Activated CD4-positive, alpha-beta memory T cell treated with anti-CD3 and anti-CD28 coated beads for 36 hours (primary cell): Measurements from ENCODE around the gene MARCKS. TPM values are rescaled to one million over a fixed set of nuclear protein-coding genes. Genes with fewer than 3 reads are reported as not detected.

Source experiments
- CTCF ChIA-PET: fragments of 350-600 bp; sonication (Branson Sonifier 250); formaldehyde crosslinking; loops from one replicate; lab custom pipeline; 2021; ENCODE audit warnings: antibody characterized with exemption, inconsistent platforms; lab: Charles Lee
- POLR2A ChIA-PET: fragments of 350-600 bp; sonication (Branson Sonifier 250); formaldehyde crosslinking; loops from one replicate; lab custom pipeline; 2021; ENCODE audit warnings: antibody characterized with exemption; lab: Charles Lee
- DNase-seq: peaks from one replicate; pipeline ENCODE4 v3.0.0-alpha.2; 2020
- H3K27ac Mint-ChIP-seq: one replicate; pipeline ENCODE4 v1.8.0; 2021; ENCODE audit warnings: mixed read lengths
- H3K27me3 Mint-ChIP-seq: one replicate; pipeline ENCODE4 v1.8.0; 2021; ENCODE audit warnings: mixed read lengths
- H3K36me3 Mint-ChIP-seq: one replicate; pipeline ENCODE4 v1.8.0; 2021; ENCODE audit warnings: mixed read lengths
- H3K4me1 Mint-ChIP-seq: one replicate; pipeline ENCODE4 v1.8.0; 2021; ENCODE audit warnings: low read depth, mixed read lengths
- H3K4me3 Mint-ChIP-seq: one replicate; pipeline ENCODE4 v1.8.0; 2021; ENCODE audit warnings: mild to moderate bottlenecking, mixed read lengths
- H3K9me3 Mint-ChIP-seq: one replicate; pipeline ENCODE4 v1.8.0; 2021; ENCODE audit warnings: mixed read lengths
- intact Hi-C: fragments of 100-400 bp; cut with micrococcal nuclease; formaldehyde crosslinking; loops from one replicate; pipeline ENCODE4 v1.15.1; 2023
- total RNA-seq, 2 experiments: library from RNA; stranded (reverse); gene quantifications; one replicate each; pipeline ENCODE4 v1.2.3, GENCODE V29; 2021

The MARCKS gene
- total RNA-seq, 2 experiments from 2014 or later: 0.07 to 0.15 TPM

- no peaks in the 10 kb centered on the region for H3K36me3 Mint-ChIP-seq
- no peaks in the 10 kb centered on the region for H3K9me3 Mint-ChIP-seq
- H3K27me3 Mint-ChIP-seq: peaks cover 23% of the 10 kb centered on the region
- no peak overlapping the region for H3K27ac Mint-ChIP-seq
- POLR2A ChIA-PET: no interaction called here
- CTCF ChIA-PET: no interaction called here
- DNase-seq: no peak
- H3K4me3 Mint-ChIP-seq: no peak overlapping the region
- intact Hi-C loops: no loop called here
- H3K4me1 Mint-ChIP-seq: no peaks in the 10 kb centered on the region
Measured at GRCh38 chr6:113828984-113829695, 28.0 kb upstream of the MARCKS start.

GRCh38 chr6:113829696-113830045, 27.5 kb upstream of the MARCKS start:
- Mint-ChIP-seq H3K4me3 (no peak overlapping the region), H3K36me3 (no peaks in the 10 kb centered on the region), H3K27me3 (peaks cover 18% of the 10 kb centered on the region), H3K9me3 (no peaks in the 10 kb centered on the region), H3K4me1 (no peaks in the 10 kb centered on the region), H3K27ac (no peak overlapping the region)
- DNase-seq: no peak
- ChIA-PET CTCF (no interaction called here), POLR2A (no interaction called here)
- intact Hi-C loops: no loop called here

GRCh38 chr6:113830140-113830539, 27.0 kb upstream of the MARCKS start:
- no peaks in the 10 kb centered on the region for H3K9me3 Mint-ChIP-seq
- no peaks in the 10 kb centered on the region for H3K36me3 Mint-ChIP-seq
- CTCF ChIA-PET: no interaction called here
- POLR2A ChIA-PET: no interaction called here
- DNase-seq: no peak
- intact Hi-C loops: no loop called here
- H3K4me3 Mint-ChIP-seq: no peak overlapping the region
- no peak overlapping the region for H3K27ac Mint-ChIP-seq
- peaks cover 18% of the 10 kb centered on the region for H3K27me3 Mint-ChIP-seq
- no peaks in the 10 kb centered on the region for H3K4me1 Mint-ChIP-seq

GRCh38 chr6:113833537-113833936, 23.6 kb upstream of the MARCKS start:
- Mint-ChIP-seq H3K27me3 (peaks cover 12% of the 10 kb centered on the region), H3K27ac (no peak overlapping the region), H3K4me1 (no peaks in the 10 kb centered on the region), H3K9me3 (no peaks in the 10 kb centered on the region), H3K36me3 (no peaks in the 10 kb centered on the region), H3K4me3 (no peak overlapping the region)
- intact Hi-C loops: no loop called here
- ChIA-PET CTCF (no interaction called here), POLR2A (no interaction called here)
- DNase-seq: no peak

- Mint-ChIP-seq H3K4me1 (no peaks in the 10 kb centered on the region), H3K27ac (no peak overlapping the region), H3K9me3 (no peaks in the 10 kb centered on the region), H3K27me3 (peaks cover 5% of the 10 kb centered on the region), H3K36me3 (no peaks in the 10 kb centered on the region), H3K4me3 (no peak overlapping the region)
- ChIA-PET POLR2A (no interaction called here), CTCF (no interaction called here)
- DNase-seq: no peak
- intact Hi-C loops: no loop called here
Measured at GRCh38 chr6:113837170-113837569, 20.0 kb upstream of the MARCKS start.

- no peak for DNase-seq
- ChIA-PET POLR2A (no interaction called here), CTCF (no interaction called here)
- intact Hi-C loops: no loop called here
- H3K4me3 Mint-ChIP-seq: no peak overlapping the region
- H3K27me3 Mint-ChIP-seq: peaks cover 13% of the 10 kb centered on the region
- H3K27ac Mint-ChIP-seq: no peak overlapping the region
- H3K4me1 Mint-ChIP-seq: no peaks in the 10 kb centered on the region
- H3K9me3 Mint-ChIP-seq: no peaks in the 10 kb centered on the region
- no peaks in the 10 kb centered on the region for H3K36me3 Mint-ChIP-seq
Measured at GRCh38 chr6:113842165-113842564, 15.0 kb upstream of the MARCKS start.

- H3K27me3 Mint-ChIP-seq: peaks cover 21% of the 10 kb centered on the region
- intact Hi-C loops: no loop called here
- H3K36me3 Mint-ChIP-seq: no peaks in the 10 kb centered on the region
- H3K9me3 Mint-ChIP-seq: no peaks in the 10 kb centered on the region
- H3K4me1 Mint-ChIP-seq: no peaks in the 10 kb centered on the region
- ChIA-PET POLR2A (interaction anchor here (1.2 kb wide), 1 partner anchor 8 kb away, joined by 3 read pairs; no protein-coding TSS in a partner anchor), CTCF (interaction anchor here (0.7 to 0.8 kb wide), 2 partner anchors 15 to 16 kb away, joined by 3 read pairs; no protein-coding TSS in a partner anchor)
- no peak for DNase-seq
- no peak overlapping the region for H3K4me3 Mint-ChIP-seq
- H3K27ac Mint-ChIP-seq: no peak overlapping the region
Measured at GRCh38 chr6:113843500-113844073, 13.6 kb upstream of the MARCKS start.

GRCh38 chr6:113846577-113846976, 10.6 kb upstream of the MARCKS start:
- ChIA-PET POLR2A (no interaction called here), CTCF (interaction anchor here (1.2 kb wide), 1 partner anchor 12 kb away, joined by 3 read pairs; no protein-coding TSS in a partner anchor)
- Mint-ChIP-seq H3K4me1 (no peaks in the 10 kb centered on the region), H3K4me3 (no peak overlapping the region), H3K9me3 (no peaks in the 10 kb centered on the region), H3K27ac (no peak overlapping the region), H3K27me3 (peaks cover 24% of the 10 kb centered on the region), H3K36me3 (no peaks in the 10 kb centered on the region)
- DNase-seq: no peak
- intact Hi-C loops: no loop called here

GRCh38 chr6:113847447-113847846, 9.7 kb upstream of the MARCKS start:
- Mint-ChIP-seq H3K36me3 (no peaks in the 10 kb centered on the region), H3K9me3 (no peaks in the 10 kb centered on the region), H3K27me3 (peaks cover 27% of the 10 kb centered on the region), H3K4me3 (no peak overlapping the region), H3K27ac (no peak overlapping the region), H3K4me1 (no peaks in the 10 kb centered on the region)
- intact Hi-C loops: no loop called here
- POLR2A ChIA-PET: no interaction called here
- no peak for DNase-seq
- CTCF ChIA-PET: interaction anchor here (1.2 kb wide), 1 partner anchor 11 kb away, joined by 3 read pairs; no protein-coding TSS in a partner anchor

GRCh38 chr6:113848280-113848679, 8.9 kb upstream of the MARCKS start:
- POLR2A ChIA-PET: no interaction called here
- CTCF ChIA-PET: no interaction called here
- peaks cover 35% of the 10 kb centered on the region for H3K27me3 Mint-ChIP-seq

GRCh38 chr6:113848811-113849210, 8.3 kb upstream of the MARCKS start:
- H3K27ac Mint-ChIP-seq: no peak overlapping the region
- CTCF ChIA-PET: no interaction called here
- H3K27me3 Mint-ChIP-seq: peaks cover 36% of the 10 kb centered on the region
- H3K4me1 Mint-ChIP-seq: no peaks in the 10 kb centered on the region
- no peaks in the 10 kb centered on the region for H3K36me3 Mint-ChIP-seq
- intact Hi-C loops: no loop called here
- no peak overlapping the region for H3K4me3 Mint-ChIP-seq
- POLR2A ChIA-PET: no interaction called here
- no peaks in the 10 kb centered on the region for H3K9me3 Mint-ChIP-seq
- DNase-seq: no peak

More at GRCh38 chr6:113848280-113848679, 8.9 kb upstream of the MARCKS start:
- intact Hi-C loops: no loop called here
- no peak for DNase-seq
- Mint-ChIP-seq H3K9me3 (no peaks in the 10 kb centered on the region), H3K4me3 (no peak overlapping the region), H3K27ac (no peak overlapping the region), H3K4me1 (no peaks in the 10 kb centered on the region), H3K36me3 (no peaks in the 10 kb centered on the region)

GRCh38 chr6:113853252-113853651, 3.9 kb upstream of the MARCKS start:
- CTCF ChIA-PET: no interaction called here
- no peak overlapping the region for H3K4me3 Mint-ChIP-seq
- no peak for DNase-seq
- H3K4me1 Mint-ChIP-seq: peaks cover 8% of the 10 kb centered on the region
- no peaks in the 10 kb centered on the region for H3K9me3 Mint-ChIP-seq
- POLR2A ChIA-PET: no interaction called here
- intact Hi-C loops: no loop called here
- no peaks in the 10 kb centered on the region for H3K36me3 Mint-ChIP-seq
- H3K27me3 Mint-ChIP-seq: peaks cover 35% of the 10 kb centered on the region
- no peak overlapping the region for H3K27ac Mint-ChIP-seq
